WTC11 (cell line): ENCODE data around the gene NSG1. TPM values are rescaled to one million over a fixed set of nuclear protein-coding genes. Genes with fewer than 3 reads are reported as not detected.

Experiments used
- ATAC-seq: fragments of 200-7000 bp; cut with Tn5 transposase; 2 replicates; pipeline ENCODE4 v1.10.0; 2021; ENCODE audit warnings: mild to moderate bottlenecking, moderate library complexity
- Bru-seq: library from RNA; stranded (reverse); fragments of 400-500 nt; gene quantifications from one replicate; lab custom pipeline; 2021; lab: Mats Ljungman, UMichigan
- CTCF ChIA-PET: fragments of 300-600 bp; sonication (Branson Sonifier 250); formaldehyde crosslinking; loops from one replicate; lab custom pipeline; 2021; ENCODE audit warnings: antibody characterized with exemption; lab: Charles Lee
- POLR2A ChIA-PET: fragments of 350-600 bp; sonication (Branson Sonifier 250); formaldehyde crosslinking; loops from one replicate; lab custom pipeline; 2021; ENCODE audit warnings: antibody characterized with exemption; lab: Charles Lee
- DNase-seq: peaks from one replicate; pipeline ENCODE4 v3.0.0; 2021; ENCODE audit warnings: low spot score
- H3K27ac Mint-ChIP-seq: 2 replicates; pipeline ENCODE4 v1.8.0; 2021; ENCODE audit warnings: mixed read lengths
- H3K27me3 Mint-ChIP-seq: 2 replicates; pipeline ENCODE4 v1.8.0; 2021; ENCODE audit warnings: low read depth, mild to moderate bottlenecking, moderate library complexity, mixed read lengths
- H3K36me3 Mint-ChIP-seq: 2 replicates; pipeline ENCODE4 v1.8.0; 2021; ENCODE audit warnings: mixed read lengths
- H3K4me1 Mint-ChIP-seq: 2 replicates; pipeline ENCODE4 v1.8.0; 2022; ENCODE audit warnings: mixed read lengths
- H3K4me3 Mint-ChIP-seq: 2 replicates; pipeline ENCODE4 v1.8.0; 2021; ENCODE audit warnings: mild to moderate bottlenecking, moderate library complexity, mixed read lengths
- H3K9me3 Mint-ChIP-seq: 2 replicates; pipeline ENCODE4 v1.8.0; 2021; ENCODE audit warnings: mixed read lengths
- E2F4 ChIP-seq: sonication (generic); formaldehyde crosslinking; IDR thresholded peaks from 2 replicates; pipeline ENCODE4 v1.8.1; 2022; ENCODE audit warnings: low read depth, mild to moderate bottlenecking, moderate library complexity, missing genetic modification reagents, borderline replicate concordance
- E2F5 ChIP-seq: sonication (generic); formaldehyde crosslinking; IDR thresholded peaks from 2 replicates; pipeline ENCODE4 v1.8.1; 2022; ENCODE audit warnings: mild to moderate bottlenecking, moderate library complexity, missing genetic modification reagents
- ELF4 ChIP-seq: sonication (generic); formaldehyde crosslinking; IDR thresholded peaks from 2 replicates; pipeline ENCODE4 v1.8.1; 2022; ENCODE audit warnings: low read depth, mild to moderate bottlenecking, moderate library complexity, missing genetic modification reagents
- ESRRA ChIP-seq: sonication (generic); formaldehyde crosslinking; IDR thresholded peaks from 2 replicates; pipeline ENCODE4 v1.8.1; 2022; ENCODE audit warnings: mild to moderate bottlenecking, missing genetic modification reagents, borderline replicate concordance
- FOXK1 ChIP-seq: sonication (generic); formaldehyde crosslinking; IDR thresholded peaks from 2 replicates; pipeline ENCODE4 v1.8.0; 2022; ENCODE audit warnings: mild to moderate bottlenecking, moderate library complexity, missing genetic modification reagents
- FOXP1 ChIP-seq: sonication (generic); formaldehyde crosslinking; IDR thresholded peaks from 2 replicates; pipeline ENCODE4 v1.8.0; 2022; ENCODE audit warnings: missing genetic modification reagents, mild to moderate bottlenecking, moderate library complexity, borderline replicate concordance
- MYBL2 ChIP-seq: sonication (generic); formaldehyde crosslinking; IDR thresholded peaks from 2 replicates; pipeline ENCODE4 v1.8.1; 2023; ENCODE audit warnings: mild to moderate bottlenecking, moderate library complexity, missing genetic modification reagents
- NFATC4 ChIP-seq: fragments of 250-450 bp; sonication (Bioruptor Pico); IDR thresholded peaks from 2 replicates; pipeline ENCODE4 v1.9.0; 2021; ENCODE audit warnings: mild to moderate bottlenecking
- PRRX2 ChIP-seq: fragments of 250-450 bp; sonication (Bioruptor Pico); IDR thresholded peaks from 2 replicates; pipeline ENCODE4 v1.8.0; 2021; ENCODE audit warnings: mild to moderate bottlenecking
- SOX15 ChIP-seq: fragments of 250-450 bp; sonication (Bioruptor Pico); IDR thresholded peaks from 2 replicates; pipeline ENCODE4 v1.9.0; 2021; ENCODE audit warnings: mild to moderate bottlenecking
- SP1 ChIP-seq: sonication (generic); formaldehyde crosslinking; conservative IDR thresholded peaks from 2 replicates; pipeline ENCODE4 v1.8.1; 2022; ENCODE audit warnings: missing genetic modification reagents
- TEAD1 ChIP-seq: sonication (generic); formaldehyde crosslinking; IDR thresholded peaks from 2 replicates; pipeline ENCODE4 v1.8.0; 2022; ENCODE audit warnings: mild to moderate bottlenecking, missing genetic modification reagents
- TEAD4 ChIP-seq: sonication (generic); formaldehyde crosslinking; IDR thresholded peaks from 2 replicates; pipeline ENCODE4 v1.8.0; 2022; ENCODE audit warnings: mild to moderate bottlenecking, missing genetic modification reagents
- ZNF121 ChIP-seq: sonication (generic); formaldehyde crosslinking; IDR thresholded peaks from 2 replicates; pipeline ENCODE4 v1.8.0; 2023; ENCODE audit warnings: missing genetic modification reagents
- ZNF138 ChIP-seq: sonication (generic); formaldehyde crosslinking; conservative IDR thresholded peaks from 2 replicates; pipeline ENCODE4 v1.8.1; 2022; ENCODE audit warnings: mild to moderate bottlenecking, moderate library complexity, missing genetic modification reagents
- ZNF219 ChIP-seq: sonication (generic); formaldehyde crosslinking; IDR thresholded peaks from 2 replicates; pipeline ENCODE4 v1.8.0; 2023; ENCODE audit warnings: missing genetic modification reagents, mild to moderate bottlenecking, borderline replicate concordance
- ZNF263 ChIP-seq: sonication (generic); formaldehyde crosslinking; IDR thresholded peaks from 2 replicates; pipeline ENCODE4 v1.8.1; 2022; ENCODE audit warnings: low read depth, mild to moderate bottlenecking, moderate library complexity, missing genetic modification reagents
- ZNF396 ChIP-seq: fragments of 250-450 bp; sonication (Bioruptor Pico); IDR thresholded peaks from 2 replicates; pipeline ENCODE4 v1.8.0; 2021; ENCODE audit warnings: mild to moderate bottlenecking, moderate library complexity, borderline replicate concordance
- ZNF416 ChIP-seq: fragments of 250-450 bp; sonication (Bioruptor Pico); IDR thresholded peaks from 2 replicates; pipeline ENCODE4 v1.9.0; 2021; ENCODE audit warnings: mild to moderate bottlenecking, inconsistent platforms
- ZNF423 ChIP-seq: fragments of 250-450 bp; sonication (Bioruptor Pico); IDR thresholded peaks from 2 replicates; pipeline ENCODE4 v2.1.2; 2022; ENCODE audit warnings: mild to moderate bottlenecking, moderate library complexity
- long read RNA-seq, 3 experiments: library from RNA in 1 of 3; library from capped mRNA in 1 of 3; library from polyadenylated mRNA in 1 of 3; unstranded in 2 of 3; stranded (forward) in 1 of 3; transcript quantifications; one replicate each; pipeline ENCODE4 v2.0.0, GENCODE V29; 2021
- total RNA-seq: library from RNA; stranded (reverse); gene quantifications from 3 replicates; pipeline ENCODE4 v1.2.3, GENCODE V29; 2021
- TF ChIP-seq, protein P1 (sequence below): sonication (generic); formaldehyde crosslinking; IDR thresholded peaks from 2 replicates; pipeline ENCODE4 v1.8.1; 2023; ENCODE audit warnings: mild to moderate bottlenecking, moderate library complexity, missing genetic modification reagents
- TF ChIP-seq, protein P2 (sequence below): sonication (generic); formaldehyde crosslinking; IDR thresholded peaks from 2 replicates; pipeline ENCODE4 v1.8.1; 2022; ENCODE audit warnings: mild to moderate bottlenecking, missing genetic modification reagents, moderate library complexity, borderline replicate concordance

The NSG1 gene, protein sequence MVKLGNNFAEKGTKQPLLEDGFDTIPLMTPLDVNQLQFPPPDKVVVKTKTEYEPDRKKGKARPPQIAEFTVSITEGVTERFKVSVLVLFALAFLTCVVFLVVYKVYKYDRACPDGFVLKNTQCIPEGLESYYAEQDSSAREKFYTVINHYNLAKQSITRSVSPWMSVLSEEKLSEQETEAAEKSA
- total RNA-seq (20.3 to 24.2 TPM (median 22.3 TPM) in 3 replicates), Bru-seq, nascent RNA (percentile 33 among the genes with signal in this experiment)
- long read RNA-seq, experiment 1, transcript NSG1-203 (5 exons, 2,254 nt): major isoform, 16 of 59 reads
- long read RNA-seq, experiment 1, partial matches to known transcripts: 39 of 59 reads
- long read RNA-seq, experiment 1, other reads (novel, unspliced or antisense): 0 of 59 reads
- long read RNA-seq, experiment 2, transcript NSG1-203 (5 exons, 2,254 nt): major isoform, 12 of 27 reads
- long read RNA-seq, experiment 2, partial matches to known transcripts: 10 of 27 reads
- long read RNA-seq, experiment 2, other reads (novel, unspliced or antisense): 3 of 27 reads
- long read RNA-seq, experiment 3, transcript NSG1-203 (5 exons, 2,254 nt): major isoform, 55 of 84 reads
- long read RNA-seq, experiment 3, partial matches to known transcripts: 24 of 84 reads
- long read RNA-seq, experiment 3, other reads (novel, unspliced or antisense): 3 of 84 reads

DNA sequence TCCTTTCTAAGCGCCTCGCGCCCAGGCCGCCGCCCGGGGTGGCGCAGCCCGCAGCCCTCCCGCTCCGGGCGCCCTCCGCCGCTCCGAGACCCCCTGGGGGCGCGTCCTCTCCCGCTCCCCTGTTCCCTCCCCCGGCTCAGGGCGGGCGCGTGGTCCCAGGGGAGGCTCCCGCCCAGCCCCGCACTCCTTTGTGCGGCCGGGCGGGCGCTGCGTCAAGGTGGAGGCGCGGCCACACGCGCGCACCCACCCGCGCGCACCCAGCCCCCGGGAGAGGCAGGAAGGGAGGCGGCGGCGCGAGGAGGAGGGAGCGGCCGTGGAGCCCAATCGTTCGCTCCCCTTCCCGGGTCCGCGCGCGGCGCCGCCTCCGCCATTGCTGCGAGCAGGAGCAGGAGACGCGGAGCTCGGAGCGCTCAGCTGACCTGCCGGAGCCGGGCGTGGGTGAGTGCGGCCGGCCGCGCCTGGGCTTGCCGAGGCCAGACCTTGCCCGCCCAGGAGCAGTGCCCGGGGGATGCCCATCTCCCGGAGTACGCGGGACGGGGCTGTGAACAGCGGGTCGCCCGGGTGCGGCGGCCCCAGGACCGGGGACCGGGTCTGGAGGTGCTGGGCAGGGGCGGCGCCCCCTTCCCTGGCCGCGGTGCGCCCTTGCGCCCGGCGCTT is at the start of gene NSG1:
TSS of gene NSG1 (plus strand) at position 367 of the 657 bp plus-strand sequence. CDS start 528 bp downstream, outside the sequence.
- ChIA-PET POLR2A (no interaction called here), CTCF (interaction anchor here (0.6 to 1.5 kb wide), 8 partner anchors 8 to 291 kb away, joined by 3 to 5 read pairs (median 4); no protein-coding TSS in a partner anchor)
- H3K4me1 Mint-ChIP-seq: peaks cover 21% of the 10 kb centered on the region
- DNase-seq (peak; percentile 47), ATAC-seq (peak; percentile 11)
- no peaks in the 10 kb centered on the region for H3K9me3 Mint-ChIP-seq
- no peak for TF ChIP-seq NFATC4
- TF ChIP-seq SP1: 0 out of 2 replicates have a peak, but pooled peaks have one; percentile 25
- peak; percentile 72; the same call in 1 of the 2 replicates for TF ChIP-seq ZNF423
- TF ChIP-seq MYBL2: peak; percentile 19; the same call in 1 of the 2 replicates
- TF ChIP-seq FOXP1 (CRISPR knock-in tag): 0 out of 2 replicates have a peak, but pooled peaks have one; percentile 37
- TF ChIP-seq, protein P1, sequence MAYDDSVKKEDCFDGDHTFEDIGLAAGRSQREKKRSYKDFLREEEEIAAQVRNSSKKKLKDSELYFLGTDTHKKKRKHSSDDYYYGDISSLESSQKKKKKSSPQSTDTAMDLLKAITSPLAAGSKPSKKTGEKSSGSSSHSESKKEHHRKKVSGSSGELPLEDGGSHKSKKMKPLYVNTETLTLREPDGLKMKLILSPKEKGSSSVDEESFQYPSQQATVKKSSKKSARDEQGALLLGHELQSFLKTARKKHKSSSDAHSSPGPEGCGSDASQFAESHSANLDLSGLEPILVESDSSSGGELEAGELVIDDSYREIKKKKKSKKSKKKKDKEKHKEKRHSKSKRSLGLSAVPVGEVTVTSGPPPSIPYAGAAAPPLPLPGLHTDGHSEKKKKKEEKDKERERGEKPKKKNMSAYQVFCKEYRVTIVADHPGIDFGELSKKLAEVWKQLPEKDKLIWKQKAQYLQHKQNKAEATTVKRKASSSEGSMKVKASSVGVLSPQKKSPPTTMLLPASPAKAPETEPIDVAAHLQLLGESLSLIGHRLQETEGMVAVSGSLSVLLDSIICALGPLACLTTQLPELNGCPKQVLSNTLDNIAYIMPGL (CRISPR knock-in tag): peak; percentile 8; the same call in 1 of the 2 replicates
- peak; percentile 50; the same call in 1 of the 2 replicates for TF ChIP-seq ESRRA (CRISPR knock-in tag)
- 0 out of 2 replicates have a peak, but pooled peaks have one; percentile 55 for TF ChIP-seq E2F5 (CRISPR knock-in tag)
- TF ChIP-seq TEAD1: no peak
- peaks cover 3% of the 10 kb centered on the region; the same call in 1 of the 2 replicates for H3K36me3 Mint-ChIP-seq
- peak within 1 kb of the TSS; percentile 76 for H3K4me3 Mint-ChIP-seq
- no peak within 1 kb of the TSS for H3K27ac Mint-ChIP-seq
- H3K27me3 Mint-ChIP-seq: peaks cover 60% of the 10 kb centered on the region

DNA sequence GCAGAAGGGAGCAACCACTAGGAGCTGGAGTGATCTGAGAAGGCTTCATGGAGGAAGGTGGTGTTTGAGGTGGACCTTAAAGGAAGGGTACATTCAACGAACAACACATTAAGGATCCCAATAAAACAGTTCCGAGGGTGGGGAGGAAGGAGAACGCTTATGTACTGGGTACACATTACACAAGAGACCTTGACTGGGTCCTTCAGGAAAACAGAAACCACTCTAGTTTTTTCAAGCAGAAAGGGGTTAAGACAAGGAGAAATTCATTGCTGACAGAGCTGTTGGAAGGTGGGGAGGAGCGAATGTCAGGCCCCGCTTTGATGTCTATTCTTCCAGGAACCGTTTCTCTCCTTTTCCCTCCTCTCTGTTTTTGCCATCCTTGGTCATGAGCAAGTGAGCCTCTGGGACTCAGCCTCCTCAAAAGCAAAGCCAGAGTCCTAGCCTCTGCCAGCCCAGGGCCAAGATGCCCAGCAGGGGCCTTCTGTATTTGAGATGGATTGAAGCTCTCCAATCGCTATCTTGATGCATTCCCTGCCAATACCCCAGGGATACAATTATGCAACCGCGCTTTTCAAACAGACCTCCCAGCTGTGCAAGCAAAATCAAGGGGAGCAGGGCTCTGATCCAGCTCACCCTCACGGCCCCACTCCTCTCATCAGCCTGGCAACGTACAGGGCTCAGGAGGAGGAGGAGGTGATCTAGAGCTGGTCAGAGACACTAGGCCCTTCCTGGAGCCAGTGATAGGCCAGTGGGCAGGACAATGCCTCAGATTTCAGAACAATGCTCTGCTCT is 48.5 kb upstream of the NSG1 start:
- CTCF ChIA-PET: interaction anchor here (1.5 kb wide), 1 partner anchor 11 kb away, joined by 5 read pairs; no protein-coding TSS in a partner anchor
- H3K9me3 Mint-ChIP-seq: peaks cover 9% of the 10 kb centered on the region
- H3K4me1 Mint-ChIP-seq: no peaks in the 10 kb centered on the region
- H3K36me3 Mint-ChIP-seq: no peaks in the 10 kb centered on the region
- H3K27me3 Mint-ChIP-seq: peaks cover 10% of the 10 kb centered on the region
- no peak overlapping the region for H3K4me3 Mint-ChIP-seq
- H3K27ac Mint-ChIP-seq: no peak overlapping the region
- no peak for ATAC-seq
- DNase-seq: no peak
- POLR2A ChIA-PET: no interaction called here
- TF ChIP-seq FOXK1 (CRISPR knock-in tag) (no peak), ESRRA (CRISPR knock-in tag) (no peak), PRRX2 (CRISPR knock-in tag) (no peak), ZNF138 (CRISPR knock-in tag) (no peak), ZNF416 (CRISPR knock-in tag) (no peak), ELF4 (CRISPR knock-in tag) (no peak), E2F5 (CRISPR knock-in tag) (no peak), TEAD4 (CRISPR knock-in tag) (no peak), ZNF396 (no peak), ZNF121 (CRISPR knock-in tag) (no peak), E2F4 (CRISPR knock-in tag) (no peak), ZNF219 (CRISPR knock-in tag) (no peak), ZNF263 (no peak), SOX15 (CRISPR knock-in tag) (no peak)
- TF ChIP-seq, protein P1 (CRISPR knock-in tag): no peak
- TF ChIP-seq, protein P2, sequence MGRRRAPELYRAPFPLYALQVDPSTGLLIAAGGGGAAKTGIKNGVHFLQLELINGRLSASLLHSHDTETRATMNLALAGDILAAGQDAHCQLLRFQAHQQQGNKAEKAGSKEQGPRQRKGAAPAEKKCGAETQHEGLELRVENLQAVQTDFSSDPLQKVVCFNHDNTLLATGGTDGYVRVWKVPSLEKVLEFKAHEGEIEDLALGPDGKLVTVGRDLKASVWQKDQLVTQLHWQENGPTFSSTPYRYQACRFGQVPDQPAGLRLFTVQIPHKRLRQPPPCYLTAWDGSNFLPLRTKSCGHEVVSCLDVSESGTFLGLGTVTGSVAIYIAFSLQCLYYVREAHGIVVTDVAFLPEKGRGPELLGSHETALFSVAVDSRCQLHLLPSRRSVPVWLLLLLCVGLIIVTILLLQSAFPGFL (CRISPR knock-in tag): no peak
